K562 (cell line): Measurements from ENCODE around the gene IGFALS. TPM values are rescaled to one million over a fixed set of nuclear protein-coding genes. Genes with fewer than 3 reads are reported as not detected.

Experiments used
- ATF1 ChIP-seq, 2 experiments: fragments of 450-650 bp in 1 of 2; IDR thresholded peaks; 2 replicates each; pipeline ENCODE4 v1.6.1; 2016; ENCODE audit warnings: missing compliant biosample characterization in 1 of 2, missing genetic modification characterization in 1 of 2
- ATF3 ChIP-seq, 2 experiments: fragments of 450-650 bp in 1 of 2; sonication (generic) in 1 of 2; formaldehyde crosslinking in 1 of 2; IDR thresholded peaks in 1 of 2; conservative IDR thresholded peaks in 1 of 2; 2 replicates each; pipeline versions ENCODE4 v1.6.1 to v1.8.1; 2016 to 2023; ENCODE audit warnings: mild to moderate bottlenecking in 2 of 2, moderate library complexity in 2 of 2, inconsistent platforms in 1 of 2, missing genetic modification reagents in 1 of 2
- EZH2 ChIP-seq: IDR thresholded peaks from 2 replicates; pipeline ENCODE4 v1.6.1; 2012; ENCODE audit warnings: low read depth, mild to moderate bottlenecking, inconsistent platforms, low read length, borderline replicate concordance
- HDAC1 ChIP-seq, 2 experiments: fragments of 450-650 bp; IDR thresholded peaks; 2 replicates each; pipeline ENCODE4 v1.6.1; 2016 to 2017; ENCODE audit warnings: inconsistent platforms in 1 of 2, mild to moderate bottlenecking in 1 of 2, moderate library complexity in 1 of 2
- HSF4 ChIP-seq: fragments of 250-450 bp; sonication (Bioruptor Pico); IDR thresholded peaks from 2 replicates; pipeline ENCODE4 v2.1.2; 2022; ENCODE audit warnings: mild to moderate bottlenecking, moderate library complexity, borderline replicate concordance
- ID3 ChIP-seq, 2 experiments: fragments of 250-450 bp in 1 of 2; fragments of 450-650 bp in 1 of 2; sonication (Bioruptor Pico) in 1 of 2; IDR thresholded peaks; 2 replicates each; pipeline versions ENCODE4 v1.6.1 to v1.8.0; 2016 to 2021; ENCODE audit warnings: mild to moderate bottlenecking in 2 of 2, moderate library complexity in 2 of 2, missing compliant biosample characterization in 1 of 2, missing genetic modification characterization in 1 of 2
- KAT2B ChIP-seq: IDR thresholded peaks from one replicate; pipeline ENCODE4 v1.6.1; 2012; ENCODE audit warnings: low read depth, mild to moderate bottlenecking, control low read depth, inconsistent platforms, low read length, moderate library complexity
- LCOR ChIP-seq: sonication (generic); formaldehyde crosslinking; IDR thresholded peaks from 2 replicates; pipeline ENCODE4 v1.8.0; 2022; ENCODE audit warnings: mild to moderate bottlenecking, missing genetic modification reagents
- MEF2D ChIP-seq: conservative IDR thresholded peaks from 2 replicates; pipeline ENCODE4 v1.6.1; 2016; ENCODE audit warnings: low read depth, missing genetic modification characterization, missing compliant biosample characterization
- NONO ChIP-seq, 2 experiments: fragments of 200-400 bp in 1 of 2; fragments of 450-650 bp in 1 of 2; formaldehyde crosslinking in 1 of 2; IDR thresholded peaks; 2 replicates each; pipeline ENCODE4 v1.6.1; 2017; ENCODE audit warnings: low read depth in 2 of 2, mild to moderate bottlenecking in 2 of 2, moderate library complexity in 2 of 2, low read length in 1 of 2
- POLR2A ChIP-seq: fragments of 450-650 bp; conservative IDR thresholded peaks from 2 replicates; pipeline ENCODE4 v1.6.1; 2016
- POLR2AphosphoS2 ChIP-seq: IDR thresholded peaks from 2 replicates; pipeline ENCODE4 v1.6.1; 2012; ENCODE audit warnings: low read length, improper control_type of control experiment
- RBM14 ChIP-seq: fragments of 200-400 bp; formaldehyde crosslinking; IDR thresholded peaks from 2 replicates; pipeline ENCODE4 v1.6.1; 2018; ENCODE audit warnings: low read depth, mild to moderate bottlenecking, low read length, moderate library complexity, borderline replicate concordance; ENCODE audit not compliant: insufficient read depth
- RFX1 ChIP-seq: fragments of 450-650 bp; IDR thresholded peaks from 2 replicates; pipeline ENCODE4 v1.6.1; 2016; ENCODE audit warnings: mild to moderate bottlenecking, moderate library complexity
- SMAD2 ChIP-seq: fragments of 150-350 bp; IDR thresholded peaks from 2 replicates; pipeline ENCODE4 v1.6.1; 2014; ENCODE audit warnings: low read depth, mild to moderate bottlenecking, low read length
- TFE3 ChIP-seq: fragments of 450-650 bp; formaldehyde crosslinking; IDR thresholded peaks from 2 replicates; pipeline ENCODE4 v1.4.0; 2020; ENCODE audit warnings: mild to moderate bottlenecking, mixed read lengths
- UBTF ChIP-seq, 2 experiments: IDR thresholded peaks; 2 replicates each; pipeline ENCODE4 v1.6.1; 2012; ENCODE audit warnings: improper control_type of control experiment in 2 of 2, low read depth in 2 of 2, low read length in 2 of 2, borderline replicate concordance in 1 of 2
- ZEB2 ChIP-seq: fragments of 450-650 bp; IDR thresholded peaks from 2 replicates; pipeline ENCODE4 v1.6.1; 2016
- ZFP36 ChIP-seq: fragments of 150-350 bp; IDR thresholded peaks from 2 replicates; pipeline ENCODE4 v1.6.1; 2018; ENCODE audit warnings: low read length, low read depth; ENCODE audit not compliant: partially characterized antibody
- ZFPM2 ChIP-seq: fragments of 250-450 bp; sonication (Bioruptor Pico); IDR thresholded peaks from 2 replicates; pipeline ENCODE4 v1.5.1; 2022; ENCODE audit warnings: mild to moderate bottlenecking
- ZFX ChIP-seq: sonication (generic); formaldehyde crosslinking; IDR thresholded peaks from 2 replicates; pipeline ENCODE4 v1.8.0; 2022; ENCODE audit warnings: mild to moderate bottlenecking, missing genetic modification reagents, moderate library complexity
- ZNF586 ChIP-seq: fragments of 450-650 bp; formaldehyde crosslinking; conservative IDR thresholded peaks from 2 replicates; pipeline ENCODE4 v1.4.0; 2020; ENCODE audit warnings: mild to moderate bottlenecking, moderate library complexity
- polyA plus RNA-seq, 8 experiments: library from polyadenylated mRNA; depleted of rRNA in 4 of 8; stranded (reverse) in 5 of 8; unstranded in 3 of 8; fragments of >200 nt; fragmentation: Nextera tagmentation in 2 of 8; fragmentation: Illumina TruSeq in 1 of 8; extraction: Ambion mirVana in 2 of 8; extraction: Trizol in 1 of 8; gene quantifications; 2 replicates each; pipeline versions ENCODE4 v1.2.1 to v1.2.3, GENCODE V29; 2011 to 2014; ENCODE audit warnings: inconsistent platforms in 1 of 8, missing spikeins in 1 of 8
- total RNA-seq, 7 experiments: library from RNA; depleted of rRNA in 6 of 7; stranded (reverse); fragments of >200 nt in 6 of 7; fragmentation: Illumina TruSeq in 2 of 7; extraction: Trizol in 2 of 7; gene quantifications; 2 replicates each; pipeline versions ENCODE4 v1.2.1 to v1.2.3, GENCODE V29; 2011 to 2021; ENCODE audit warnings: low replicate concordance in 1 of 7

The IGFALS gene
- total and polyA plus RNA-seq, 9 of the 15 experiments (the other 6 are each of a cell fraction or from before 2014, with no cell fraction given): not detected

- no peak for TF ChIP-seq RBM14
- TF ChIP-seq ZFP36: no peak
- TF ChIP-seq ATF1 (CRISPR knock-in tag; IDR thresholded peaks at IDR 0.05): no peak
- TF ChIP-seq ATF1 (tag; IDR thresholded peaks at IDR 0.05): peak; percentile 31
- TF ChIP-seq MEF2D: no peak
- TF ChIP-seq POLR2AphosphoS2: peak; percentile 87
- TF ChIP-seq ID3 (CRISPR knock-in tag; IDR thresholded peaks at IDR 0.05): no peak
- TF ChIP-seq ID3 (tag; IDR thresholded peaks at IDR 0.05): no peak
- TF ChIP-seq KAT2B: no peak
- peak in 1 of 2 experiments; percentile 14; a peak in 1 of 4 replicates for TF ChIP-seq HDAC1 (IDR thresholded peaks at IDR 0.05)
- TF ChIP-seq ATF3 (IDR thresholded peaks at IDR 0.05): no peak
- no peak for TF ChIP-seq ATF3 (CRISPR knock-in tag; conservative IDR thresholded peaks at IDR 0.05)
- no peak for TF ChIP-seq ZNF586
- no peak for TF ChIP-seq NONO (IDR thresholded peaks at IDR 0.05; ENCODE audit: low read depth in 2 of 2, low read length in 1 of 2)
- TF ChIP-seq UBTF (IDR thresholded peaks at IDR 0.05; ENCODE audit: borderline replicate concordance in 1 of 2, low read depth in 2 of 2, low read length in 2 of 2): no peak
- 0 out of 2 replicates have a peak, but pooled peaks have one; percentile 42 for TF ChIP-seq LCOR
- no peak for TF ChIP-seq HSF4
- TF ChIP-seq ZFX (CRISPR knock-in tag): no peak
- no peak for TF ChIP-seq SMAD2
- TF ChIP-seq ZEB2: no peak
- TF ChIP-seq TFE3 (CRISPR knock-in tag): no peak
- no peak for TF ChIP-seq ZFPM2 (CRISPR knock-in tag)
- TF ChIP-seq POLR2A: peak; percentile 63
- no peak for TF ChIP-seq RFX1
- TF ChIP-seq EZH2: no peak
Observed at GRCh38 chr16:1770328-1771187, 22.9 kb downstream of the IGFALS start (continued).
